ENCODE results near the gene MACROD2.
"Not testable (repeated sequence)": the region's sequence is repeated elsewhere in the genome, so short reads cannot be mapped to it uniquely, and the experiment has no call there.

MACROD2 gene

DNA sequence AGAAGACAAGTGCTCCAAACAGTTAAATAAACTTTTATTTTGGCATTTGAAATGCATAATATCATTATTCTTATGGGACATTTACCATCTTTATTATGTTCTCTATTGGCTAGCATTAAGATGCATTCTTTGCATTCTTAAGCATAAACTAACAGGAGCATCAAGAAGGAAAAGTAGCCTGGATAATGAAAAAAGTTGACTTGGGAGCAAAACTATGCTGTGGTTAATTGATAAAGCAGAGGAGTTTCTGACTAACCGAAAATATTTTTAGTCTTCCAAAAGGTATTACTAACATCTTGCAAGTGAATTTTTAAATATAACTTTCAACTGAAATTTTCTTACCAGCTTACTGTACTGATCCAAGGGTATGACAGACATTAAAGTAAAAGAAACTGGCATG lies 201.8 kb downstream of the MACROD2 start:
- no peak for DNase-seq

DNA sequence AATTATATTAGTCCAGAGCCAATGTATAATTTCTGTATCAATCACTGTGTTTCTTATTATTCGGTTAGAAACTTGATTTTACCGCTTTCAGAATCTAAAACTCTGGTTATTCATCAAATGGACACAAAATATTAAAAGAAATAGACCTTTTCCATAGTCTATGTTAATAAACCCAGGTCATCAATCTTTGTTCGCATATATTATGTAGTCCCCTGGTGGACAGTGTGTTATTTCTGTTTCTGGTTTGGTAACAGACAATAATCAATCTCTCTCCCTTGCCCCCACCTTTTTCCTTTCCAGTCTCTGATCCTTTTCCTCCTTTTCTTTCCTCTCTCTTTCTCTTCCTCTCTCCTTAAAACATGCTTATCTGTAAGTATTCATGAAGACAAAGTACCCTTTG lies 203.1 kb downstream of the MACROD2 start:
- DNase-seq, result no peak

DNA sequence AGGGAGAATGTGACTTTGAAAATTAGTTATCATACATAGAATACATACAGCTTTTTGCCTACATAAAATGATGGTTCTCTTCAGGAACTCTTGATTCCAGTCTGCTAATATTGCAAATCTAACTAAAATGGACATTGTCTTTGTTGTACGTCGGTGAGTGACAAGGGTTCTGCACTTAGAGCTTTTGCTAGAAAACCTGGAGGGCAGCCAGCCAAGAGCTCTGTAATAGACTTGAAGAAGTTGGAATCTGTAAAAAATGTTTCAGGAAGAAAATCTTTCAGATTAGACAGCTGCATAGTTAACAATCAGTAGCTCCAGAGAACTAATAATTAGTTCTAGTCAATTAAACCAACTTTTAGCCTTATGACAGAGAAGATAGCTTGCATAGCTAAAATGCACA lies 203.8 kb downstream of the MACROD2 start:
- DNase-seq, result no peak

DNA sequence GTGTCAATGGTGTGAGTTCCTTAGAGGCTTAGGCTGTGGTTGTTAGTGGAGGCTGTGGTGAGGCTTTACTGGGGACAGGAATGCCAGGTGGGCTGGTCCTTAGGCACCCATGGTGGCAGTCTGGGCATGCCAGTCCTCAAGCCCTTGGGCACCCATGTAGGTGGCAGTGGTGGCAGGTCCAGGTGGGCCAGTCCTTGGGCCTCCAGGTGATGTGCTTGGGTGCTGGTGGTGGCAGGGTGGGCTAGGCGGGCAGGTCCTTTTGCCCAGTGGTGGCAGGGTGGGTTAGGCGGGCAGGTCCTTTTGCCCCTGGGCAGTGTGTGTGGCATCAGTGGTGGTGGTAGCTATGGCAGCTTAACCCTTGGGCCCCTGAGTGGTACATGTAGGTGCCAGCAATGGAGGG lies 208.3 kb downstream of the MACROD2 start:
- no peak for DNase-seq

DNA sequence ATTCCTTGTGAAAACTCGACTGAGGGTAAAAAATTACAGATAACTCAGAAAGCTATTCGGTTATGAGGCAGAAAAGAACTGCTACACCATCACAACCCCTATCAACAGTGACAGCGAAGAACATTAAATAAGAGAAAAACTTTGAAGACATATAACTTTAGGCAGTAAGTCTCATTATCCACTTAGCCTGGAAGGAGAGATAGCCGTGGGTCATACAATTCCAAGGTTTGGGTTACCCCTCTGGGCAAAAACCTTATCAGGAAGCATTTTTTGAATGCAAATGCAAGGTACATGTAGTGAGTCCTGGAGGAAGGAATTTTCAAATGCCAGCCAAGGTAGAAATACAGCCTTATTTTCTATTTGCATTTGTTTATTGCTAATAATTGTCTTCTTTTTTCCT lies 212.3 kb downstream of the MACROD2 start:
- no peak for DNase-seq

DNA sequence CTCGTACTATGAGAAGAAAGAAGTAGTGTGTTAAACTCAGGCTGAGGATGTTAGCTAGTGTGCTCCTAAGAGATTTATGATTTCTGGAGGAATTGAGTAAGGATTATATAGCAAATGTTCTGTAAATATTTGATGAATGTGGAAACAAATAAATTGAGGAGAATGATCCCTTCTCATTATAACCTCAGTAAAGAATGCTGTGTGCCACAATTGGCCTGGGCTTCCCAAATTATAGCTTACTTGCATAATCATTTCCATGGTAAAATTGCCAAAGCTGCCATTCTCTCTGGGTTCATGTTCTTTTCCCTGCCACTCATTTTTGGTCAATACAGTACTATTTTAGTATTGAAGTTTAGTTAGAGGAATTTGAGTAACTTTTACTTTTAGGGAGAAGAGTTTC lies 213.6 kb downstream of the MACROD2 start:
- no peak for DNase-seq

DNA sequence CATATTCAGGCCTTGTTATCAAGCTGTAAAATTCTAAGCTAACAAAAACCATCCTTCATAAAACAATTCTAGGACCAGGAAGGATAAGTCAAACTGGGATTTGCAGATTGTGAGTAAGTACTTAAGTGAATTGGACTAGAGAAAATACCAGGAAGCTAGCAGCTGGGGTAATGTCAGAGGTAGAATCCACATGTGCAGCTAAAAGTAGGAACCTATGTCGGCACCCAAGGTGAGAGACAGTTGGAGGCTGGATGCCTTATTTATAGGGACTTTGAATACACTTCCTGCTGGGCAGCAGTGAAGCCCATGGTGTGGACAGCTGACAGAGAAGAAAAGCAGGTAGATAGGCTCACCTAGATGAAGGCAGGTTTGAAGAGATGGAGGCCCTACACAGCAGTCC lies 214.8 kb downstream of the MACROD2 start:
- no peak for DNase-seq

DNA sequence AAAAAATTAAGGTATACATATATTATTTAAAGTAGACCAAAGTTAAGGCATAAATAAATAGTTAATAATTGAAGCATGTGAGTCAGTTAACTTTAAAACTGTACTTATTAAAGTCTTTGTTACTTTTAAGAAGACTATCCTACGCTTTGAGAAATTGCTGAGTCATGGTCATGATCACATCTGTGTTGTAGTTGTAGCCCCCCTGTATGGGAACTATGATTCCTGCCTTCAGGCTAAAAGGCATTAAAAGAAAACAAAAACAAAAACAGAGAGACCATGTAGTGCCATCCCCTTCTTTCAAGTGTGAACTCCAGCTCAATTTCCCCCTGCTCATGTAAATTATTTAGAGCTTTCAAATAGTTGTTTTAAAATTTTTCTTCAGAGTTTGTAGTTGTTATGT lies 218.7 kb downstream of the MACROD2 start:
- DNase-seq, result no peak

DNA sequence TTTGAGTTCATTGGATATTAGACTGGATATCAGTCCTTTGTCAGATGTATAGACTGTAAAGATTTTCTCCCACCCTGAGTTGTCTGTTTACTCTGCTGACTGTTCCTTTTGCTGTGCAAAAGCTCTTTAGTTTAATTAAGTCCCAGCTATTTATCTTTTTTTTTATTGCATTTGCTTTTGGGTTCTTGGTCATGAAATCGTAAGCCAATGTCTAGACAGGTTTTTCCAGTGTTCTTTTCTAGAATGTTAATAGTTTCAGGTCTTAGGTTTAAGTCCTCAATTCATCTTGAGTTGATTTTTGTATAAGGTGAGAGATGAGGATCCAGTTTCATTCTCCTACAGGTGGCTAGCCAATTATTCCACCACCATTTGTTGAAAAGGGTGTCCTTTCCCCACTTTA lies 220.6 kb downstream of the MACROD2 start:
- not testable (repeated sequence) for DNase-seq

DNA sequence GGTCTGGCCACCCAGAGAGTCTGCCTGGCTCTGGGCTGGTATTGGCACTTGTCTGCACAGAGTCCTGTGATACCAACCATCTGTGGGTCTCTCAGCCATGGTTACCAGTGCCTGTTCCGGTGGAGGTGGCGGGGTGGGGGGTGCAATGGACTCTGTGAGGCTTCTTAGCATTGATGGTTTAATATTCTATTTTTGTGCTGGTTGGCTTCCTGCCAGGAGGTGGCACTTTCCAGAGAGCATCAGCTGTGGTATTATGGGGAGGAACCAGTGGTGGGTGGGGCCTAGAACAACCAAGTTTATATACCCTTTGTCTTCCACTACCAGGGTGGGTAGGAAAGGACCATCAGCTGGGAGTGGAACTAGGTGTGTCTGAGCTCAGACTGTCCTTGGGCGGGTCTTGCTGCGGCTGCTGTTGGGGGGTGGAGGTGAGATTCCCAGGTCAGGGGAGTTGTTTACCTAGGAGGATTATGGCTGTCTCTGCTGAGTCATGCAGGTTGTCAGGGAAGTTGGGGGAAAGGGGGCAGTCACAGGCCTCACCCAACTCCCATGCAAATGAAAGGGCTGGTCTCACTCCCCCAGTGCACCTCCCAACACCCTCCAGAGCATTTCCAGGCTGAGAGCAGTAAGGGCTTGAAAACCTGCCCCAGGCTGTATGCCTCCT lies 224.6 kb downstream of the MACROD2 start:
- no peak for DNase-seq

DNA sequence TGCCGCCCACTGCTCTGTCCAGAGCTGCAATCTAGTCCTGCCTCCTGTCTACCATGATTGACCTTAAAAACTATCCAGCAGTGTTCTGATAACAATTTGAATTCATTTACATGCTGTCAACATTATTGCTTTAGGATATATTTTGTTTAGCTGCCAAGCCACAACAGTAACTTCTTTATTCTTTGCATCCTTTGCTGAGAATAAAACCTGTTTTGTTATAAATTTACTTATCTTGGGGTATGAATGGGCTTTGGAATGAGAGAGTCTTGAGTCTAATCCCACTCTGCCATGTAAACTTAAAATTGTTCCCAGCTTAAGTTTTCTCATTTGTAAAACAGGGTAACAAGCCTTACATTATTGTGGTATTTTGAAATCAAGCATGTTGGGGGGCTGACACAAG lies 225.7 kb downstream of the MACROD2 start:
- no peak for DNase-seq

DNA sequence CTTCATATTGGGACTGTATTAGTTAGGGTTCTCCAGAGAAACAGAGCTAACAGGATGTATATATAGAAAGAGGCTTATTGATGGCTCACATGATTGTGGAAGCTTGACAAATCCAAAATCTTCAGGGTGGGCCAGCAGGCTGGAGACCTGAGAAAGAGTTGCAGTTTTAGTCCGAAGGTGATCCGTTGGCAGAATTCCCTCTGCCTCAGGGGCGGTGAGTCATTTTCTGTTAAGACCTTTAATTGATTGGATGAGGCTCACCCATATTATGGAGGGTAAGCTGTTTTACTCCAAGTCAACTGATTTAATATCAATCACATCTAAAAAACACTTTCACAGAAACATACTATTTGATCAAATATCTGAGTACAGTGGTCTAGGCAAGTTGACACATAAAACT lies 228.5 kb downstream of the MACROD2 start:
- no peak for DNase-seq

DNA sequence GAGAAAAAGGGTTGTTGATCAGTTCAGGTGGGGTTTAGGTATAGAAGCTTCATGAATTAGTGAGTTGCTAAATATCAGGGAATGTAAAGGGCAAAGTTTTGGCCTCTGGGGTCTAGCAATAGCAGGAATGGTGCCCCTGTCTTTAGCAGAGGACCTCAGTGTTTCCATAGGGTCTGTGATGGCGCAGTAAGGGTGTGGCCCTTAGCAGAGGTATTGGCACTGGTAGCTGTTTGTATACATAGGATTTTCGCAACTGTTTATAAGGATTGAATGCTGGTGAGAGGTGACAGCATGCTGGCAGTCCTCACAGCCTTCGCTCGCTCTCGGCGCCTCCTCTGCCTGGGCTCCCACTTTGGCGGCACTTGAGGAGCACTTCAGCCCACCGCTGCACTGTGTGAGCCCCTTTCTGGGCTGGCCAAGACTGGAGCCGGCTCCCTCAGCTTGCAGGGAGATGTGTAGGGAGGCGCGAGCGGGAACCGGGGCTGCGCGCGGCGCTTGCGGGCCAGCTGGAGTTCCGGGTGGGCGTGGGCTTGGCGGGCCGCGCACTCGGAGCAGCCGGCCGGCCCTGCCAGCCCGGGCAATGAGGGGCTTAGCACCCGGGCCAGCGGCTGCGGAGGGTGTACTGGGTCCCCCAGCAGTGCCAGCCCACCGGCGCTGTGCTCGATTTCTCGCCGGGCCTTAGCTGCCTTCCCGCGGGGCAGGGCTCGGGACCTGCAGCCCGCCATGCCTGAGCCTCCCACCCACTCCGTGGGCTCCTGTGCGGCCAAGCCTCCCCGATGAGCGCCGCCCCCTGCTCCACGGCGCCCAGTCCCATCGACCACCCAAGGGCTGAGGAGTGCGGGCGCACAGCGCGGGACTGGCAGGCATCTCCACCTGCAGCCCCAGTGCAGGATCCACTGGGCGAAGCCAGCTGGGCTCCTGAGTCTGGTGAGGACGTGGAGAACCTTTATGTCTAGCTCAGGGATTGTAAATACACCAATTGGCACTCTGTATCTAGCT lies 231.0 kb downstream of the MACROD2 start:
- not testable (repeated sequence) for DNase-seq

DNA sequence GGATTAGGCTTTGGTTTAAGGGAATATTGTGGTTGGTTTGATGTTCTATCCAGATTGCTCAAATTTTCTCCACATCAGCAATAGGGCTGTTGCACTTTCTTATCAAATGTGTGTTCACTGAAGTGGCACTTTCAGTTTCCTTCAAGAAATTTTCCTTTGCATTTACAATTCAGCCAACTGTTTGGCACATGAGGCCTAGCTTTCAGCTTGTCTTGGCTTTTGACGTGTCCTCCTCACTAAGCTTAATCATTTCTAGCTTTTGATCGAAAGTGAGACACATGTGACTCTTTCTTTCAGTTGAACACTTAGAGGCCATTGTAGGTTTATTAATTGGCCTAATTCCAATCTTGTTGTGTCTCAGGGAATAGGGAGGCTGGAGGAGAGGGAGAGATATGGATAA lies 237.3 kb downstream of the MACROD2 start:
- no peak for DNase-seq

DNA sequence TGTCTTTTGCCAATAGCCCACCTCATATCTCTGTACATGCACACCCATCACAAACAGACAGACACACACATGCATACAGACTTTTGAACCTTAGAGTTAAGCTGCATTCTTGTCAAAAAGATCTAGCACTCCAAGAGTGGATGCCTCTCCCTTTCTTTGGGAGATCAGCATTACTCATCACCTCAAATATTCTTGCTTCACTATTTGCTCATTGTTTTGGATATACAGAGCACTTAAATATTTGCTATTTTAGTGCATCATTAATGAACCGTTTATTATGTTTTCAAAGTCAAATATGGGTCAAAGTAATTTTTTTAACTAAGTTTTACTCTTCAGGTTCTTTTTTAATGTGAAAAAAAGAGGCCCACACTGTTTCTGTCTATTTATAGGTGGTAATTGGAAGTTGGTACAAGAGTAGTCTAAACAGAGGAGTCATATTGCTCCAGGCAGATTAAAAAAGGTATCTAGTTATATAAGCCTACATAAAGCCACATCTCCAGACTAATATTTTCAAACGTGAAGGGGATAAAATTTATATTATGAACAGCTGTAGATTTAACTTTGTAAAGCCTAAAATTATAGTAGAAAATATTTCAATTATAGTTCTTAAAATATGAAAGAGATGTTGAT lies 239.5 kb downstream of the MACROD2 start:
- DNase-seq, result no peak

DNA sequence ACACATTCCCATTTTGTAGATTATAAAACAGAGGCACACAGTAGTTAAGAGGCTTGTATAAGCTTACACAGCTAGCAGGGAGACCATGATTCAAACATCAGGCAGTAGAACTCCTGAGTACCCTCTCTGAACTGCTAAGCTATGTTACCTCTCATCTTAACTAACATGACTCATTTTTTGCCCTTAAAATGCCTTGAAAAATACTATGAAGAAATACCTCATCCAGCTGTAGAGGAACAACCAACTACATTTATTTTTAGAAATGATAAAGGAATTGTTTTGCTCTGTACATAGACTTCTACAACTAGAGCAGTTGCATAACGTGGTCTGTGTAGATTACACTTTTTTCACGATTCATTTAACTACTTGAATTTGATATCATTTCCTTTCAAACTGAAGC lies 240.0 kb downstream of the MACROD2 start:
- no peak for DNase-seq

DNA sequence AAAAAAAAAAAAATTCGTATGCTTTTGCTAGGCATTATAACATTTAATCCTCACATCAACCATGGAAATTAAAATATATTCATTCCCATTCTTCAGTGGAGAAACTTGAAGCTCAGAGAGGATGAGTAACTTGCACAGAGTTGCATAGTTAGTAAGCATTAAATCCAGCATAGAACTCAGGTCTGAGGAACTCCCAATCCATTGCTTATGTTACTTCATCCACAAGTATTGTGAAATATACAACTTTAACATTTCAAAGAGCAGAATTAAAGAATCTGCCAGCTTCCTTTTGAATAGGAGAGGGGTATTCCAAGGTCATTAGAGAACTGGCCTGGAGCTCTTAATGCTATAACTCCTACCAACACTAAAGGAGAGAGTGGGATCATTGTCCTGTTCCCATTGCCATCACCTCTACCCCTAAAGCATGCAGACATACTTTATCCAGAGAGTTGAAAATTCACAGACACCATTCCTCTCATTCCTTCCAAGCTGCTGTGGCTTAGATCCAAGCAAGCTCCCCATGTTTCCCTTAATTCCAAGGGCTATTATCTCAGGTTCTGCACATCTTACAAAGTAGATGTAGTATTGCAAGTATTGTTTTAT lies 250.2 kb downstream of the MACROD2 start:
- no peak for DNase-seq

DNA sequence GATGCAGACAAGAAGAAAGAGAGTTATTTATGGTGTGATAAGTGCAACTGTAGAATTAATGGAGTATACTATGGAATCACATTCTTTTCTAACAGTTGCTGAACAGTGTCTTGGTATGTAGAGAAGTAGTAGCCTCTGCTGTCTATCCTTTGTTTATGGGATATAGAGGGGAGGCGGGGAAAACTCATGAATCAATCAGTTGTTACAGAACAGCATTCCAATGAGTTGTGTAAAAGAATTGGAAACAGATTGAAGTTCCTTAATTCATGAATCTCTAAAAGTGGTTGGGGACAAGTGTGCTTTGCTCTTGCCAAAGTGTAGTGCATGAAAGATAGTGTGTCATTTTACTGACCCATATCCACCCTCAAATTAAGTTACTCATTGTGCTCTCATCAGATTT lies 264.4 kb downstream of the MACROD2 start:
- no peak for DNase-seq

DNA sequence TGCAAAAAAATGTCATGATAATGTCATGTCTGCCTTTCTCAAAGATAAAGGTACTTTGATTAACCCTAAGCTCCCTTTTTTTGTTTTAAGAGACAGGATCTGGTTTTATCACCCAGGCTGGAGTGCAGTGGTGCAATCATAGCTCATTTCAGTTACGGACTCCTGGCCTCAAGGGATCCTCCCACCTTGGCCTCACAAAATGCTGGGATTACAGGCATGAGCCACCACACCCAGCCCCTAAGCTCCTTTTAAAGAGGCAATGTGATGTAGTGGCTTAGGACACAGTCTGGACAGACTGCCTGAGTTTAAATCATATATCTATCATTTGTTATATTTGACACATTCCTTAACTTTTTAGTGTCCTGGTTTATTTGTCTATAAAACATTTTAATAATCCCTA lies 265.1 kb downstream of the MACROD2 start:
- DNase-seq, result no peak

DNA sequence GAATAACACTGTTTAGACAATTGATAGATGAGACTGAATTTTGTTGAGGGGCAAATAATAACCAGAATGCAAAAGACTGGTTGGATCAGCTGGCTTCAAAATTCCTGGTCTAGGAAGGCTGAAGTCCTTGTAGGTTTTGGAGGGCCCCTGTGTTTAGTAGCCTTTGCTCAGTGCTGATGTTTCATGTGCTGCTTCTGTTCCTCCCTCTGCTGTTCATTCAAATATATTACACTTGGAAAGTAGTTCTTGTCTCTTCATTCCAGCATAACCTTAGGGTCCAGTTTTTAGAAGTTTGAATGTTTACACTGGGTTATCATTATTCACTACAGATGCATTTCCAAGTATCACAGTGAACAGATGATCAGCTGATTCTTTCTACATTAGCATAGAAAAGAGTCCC lies 269.6 kb downstream of the MACROD2 start:
- no peak for DNase-seq

DNA sequence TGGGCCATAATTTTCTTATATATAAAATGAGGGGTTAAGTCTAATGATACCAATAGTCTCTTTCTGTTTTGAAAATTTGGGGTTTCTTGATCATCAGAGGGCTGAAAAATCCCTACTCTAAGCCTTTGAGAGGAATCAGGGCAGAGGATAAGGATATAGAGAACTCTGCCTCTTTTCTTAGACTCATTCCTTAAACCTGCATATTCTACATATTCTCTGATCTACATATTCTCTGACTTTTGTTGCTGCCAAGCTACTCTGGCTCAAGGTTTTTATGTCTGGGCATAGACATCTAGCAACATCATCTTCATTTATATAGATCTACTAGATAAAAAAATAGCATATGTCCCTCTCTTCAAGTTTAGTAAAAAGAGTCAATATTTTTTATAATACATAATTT lies 270.9 kb downstream of the MACROD2 start:
- DNase-seq, result no peak

DNA sequence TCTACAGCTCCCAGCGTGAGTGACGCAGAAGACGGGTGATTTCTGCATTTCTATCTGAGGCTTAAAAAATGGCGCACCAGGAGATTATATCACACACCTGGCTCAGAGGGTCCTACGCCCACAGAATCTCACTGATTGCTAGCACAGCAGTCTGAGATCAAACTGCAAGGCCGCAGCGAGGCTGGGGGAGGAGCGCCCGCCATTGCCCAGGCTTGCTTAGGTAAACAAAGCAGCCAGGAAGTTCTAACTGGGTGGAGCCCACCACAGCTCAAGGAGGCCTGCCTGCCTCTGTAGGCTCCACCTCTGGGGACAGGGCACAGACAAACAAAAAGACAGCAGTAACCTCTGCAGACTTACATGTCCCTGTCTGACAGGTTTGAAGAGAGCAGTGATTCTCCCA lies 275.4 kb downstream of the MACROD2 start:
- DNase-seq, result not testable (repeated sequence)

DNA sequence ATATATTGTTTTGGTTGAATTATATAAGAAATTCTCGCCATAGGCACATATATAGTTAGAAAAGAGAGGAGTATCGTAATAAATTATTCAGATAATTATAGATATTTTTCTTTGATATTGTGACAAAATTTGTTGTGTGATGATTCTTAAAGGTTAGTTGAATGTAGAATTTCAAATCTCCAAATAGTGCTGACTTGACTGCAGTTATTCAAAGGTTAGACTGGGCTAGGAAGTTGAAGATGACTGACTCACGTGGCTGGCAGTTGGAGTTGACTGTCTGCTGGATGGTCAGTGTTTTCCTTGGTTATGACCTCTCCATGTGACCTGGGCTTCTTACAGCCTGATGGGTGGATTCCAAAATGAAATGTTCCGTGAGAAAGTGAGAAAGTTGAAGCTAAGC lies 286.8 kb downstream of the MACROD2 start:
- DNase-seq, result no peak

DNA sequence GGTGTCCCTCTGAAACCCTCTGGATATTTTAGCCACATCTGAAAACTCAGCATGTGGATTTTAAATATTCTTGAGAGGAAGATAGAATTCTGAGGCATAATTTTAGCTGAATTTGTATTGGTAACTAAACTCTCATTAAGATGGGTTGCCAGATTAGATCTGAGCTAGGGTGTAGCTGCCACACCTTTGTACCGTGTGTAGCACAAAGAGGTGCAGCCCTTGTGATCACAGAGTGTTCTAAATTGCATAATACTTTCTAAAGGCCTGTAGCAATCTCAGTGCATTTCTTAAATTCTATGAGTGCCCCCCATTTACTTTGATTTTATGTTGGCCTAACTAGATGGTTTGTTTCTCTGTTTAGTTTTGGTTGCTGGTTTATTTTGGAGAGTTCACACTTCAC lies 289.1 kb downstream of the MACROD2 start:
- no peak for DNase-seq

All from NCI-H1092 (cell line).